Prostate gland (tissue), 2 donors: Measurements from ENCODE around the gene ZSCAN31.
"Not testable (repeated sequence)": the region's sequence is repeated elsewhere in the genome, so short reads cannot be mapped to it uniquely, and the experiment has no call there.

Source experiments
- POLR2A ChIP-seq: fragments of 450-650 bp; IDR thresholded peaks from one replicate; pipeline ENCODE4 v1.6.1; 2016; ENCODE audit warnings: antibody characterized with exemption, mild to moderate bottlenecking
- POLR2AphosphoS5 ChIP-seq: sonication (generic); formaldehyde crosslinking; IDR thresholded peaks from one replicate; pipeline ENCODE4 v1.6.1; 2017; ENCODE audit warnings: antibody characterized with exemption
- TF ChIP-seq, protein P1 (sequence below), 4 experiments: fragments of 200-600 bp in 2 of 4; fragments of 450-650 bp in 2 of 4; sonication (generic) in 2 of 4; IDR thresholded peaks; 1 replicate in 3 of 4; 2 replicates in 1 of 4; pipeline ENCODE4 v1.5.1; 2016 to 2019; ENCODE audit warnings: antibody characterized with exemption in 4 of 4, mild to moderate bottlenecking in 2 of 4, moderate library complexity in 2 of 4

DNA sequence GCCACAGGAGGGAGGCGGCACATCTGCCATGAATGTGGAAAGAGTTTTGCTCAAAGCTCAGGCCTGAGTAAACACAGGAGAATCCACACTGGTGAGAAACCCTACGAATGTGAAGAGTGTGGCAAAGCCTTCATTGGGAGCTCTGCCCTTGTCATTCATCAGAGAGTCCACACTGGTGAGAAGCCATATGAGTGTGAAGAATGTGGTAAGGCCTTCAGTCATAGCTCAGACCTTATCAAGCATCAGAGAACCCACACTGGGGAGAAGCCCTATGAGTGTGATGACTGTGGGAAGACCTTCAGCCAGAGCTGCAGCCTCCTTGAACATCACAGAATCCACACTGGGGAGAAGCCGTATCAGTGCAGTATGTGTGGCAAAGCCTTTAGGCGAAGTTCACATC is 29.6 kb upstream of the ZSCAN31 start:
- TF ChIP-seq, protein P1, sequence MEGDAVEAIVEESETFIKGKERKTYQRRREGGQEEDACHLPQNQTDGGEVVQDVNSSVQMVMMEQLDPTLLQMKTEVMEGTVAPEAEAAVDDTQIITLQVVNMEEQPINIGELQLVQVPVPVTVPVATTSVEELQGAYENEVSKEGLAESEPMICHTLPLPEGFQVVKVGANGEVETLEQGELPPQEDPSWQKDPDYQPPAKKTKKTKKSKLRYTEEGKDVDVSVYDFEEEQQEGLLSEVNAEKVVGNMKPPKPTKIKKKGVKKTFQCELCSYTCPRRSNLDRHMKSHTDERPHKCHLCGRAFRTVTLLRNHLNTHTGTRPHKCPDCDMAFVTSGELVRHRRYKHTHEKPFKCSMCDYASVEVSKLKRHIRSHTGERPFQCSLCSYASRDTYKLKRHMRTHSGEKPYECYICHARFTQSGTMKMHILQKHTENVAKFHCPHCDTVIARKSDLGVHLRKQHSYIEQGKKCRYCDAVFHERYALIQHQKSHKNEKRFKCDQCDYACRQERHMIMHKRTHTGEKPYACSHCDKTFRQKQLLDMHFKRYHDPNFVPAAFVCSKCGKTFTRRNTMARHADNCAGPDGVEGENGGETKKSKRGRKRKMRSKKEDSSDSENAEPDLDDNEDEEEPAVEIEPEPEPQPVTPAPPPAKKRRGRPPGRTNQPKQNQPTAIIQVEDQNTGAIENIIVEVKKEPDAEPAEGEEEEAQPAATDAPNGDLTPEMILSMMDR (IDR thresholded peaks at IDR 0.05) = not testable (repeated sequence)
- TF ChIP-seq POLR2A, POLR2AphosphoS5: not testable (repeated sequence)
